Psoas muscle (tissue), 8 donors: ENCODE results near the gene TMPRSS3. TPM values are rescaled to one million over a fixed set of nuclear protein-coding genes. Genes with fewer than 3 reads are reported as not detected.

Experiments
- ATAC-seq, 4 donors: fragments of 200-7000 bp; cut with Tn5 transposase; one replicate each; pipeline ENCODE4 v1.9.1; 2020; ENCODE audit warnings: moderate library complexity in 3 of 4, mild to moderate bottlenecking in 2 of 4
- DNase-seq, 2 donors: peaks; one replicate each; pipeline ENCODE4 v3.0.0-alpha.2; 2020
- H3K27ac ChIP-seq: fragments of 200-600 bp; one replicate; pipeline ENCODE4 v1.8.0; 2022
- H3K27me3 ChIP-seq, 3 donors: fragments of 200-600 bp in 1 of 3; one replicate each; pipeline versions ENCODE4 v1.6.1 to v1.8.0; 2013 to 2022; ENCODE audit warnings: low read length in 2 of 3, mild to moderate bottlenecking in 2 of 3, moderate library complexity in 1 of 3; ENCODE audit not compliant: insufficient read depth in 3 of 3
- H3K36me3 ChIP-seq, 2 donors: fragments of 200-600 bp in 1 of 2; one replicate each; pipeline versions ENCODE4 v1.6.1 to v1.8.0; 2013 to 2022; ENCODE audit warnings: low read depth in 1 of 2, mild to moderate bottlenecking in 1 of 2, moderate library complexity in 1 of 2; ENCODE audit not compliant: insufficient read depth in 1 of 2
- H3K4me1 ChIP-seq: fragments of 200-600 bp; one replicate; pipeline ENCODE4 v1.8.0; 2022
- H3K4me3 ChIP-seq: fragments of 200-600 bp; one replicate; pipeline ENCODE4 v1.8.0; 2022; ENCODE audit warnings: mild to moderate bottlenecking
- H3K9me3 ChIP-seq: fragments of 200-600 bp; one replicate; pipeline ENCODE4 v1.8.0; 2022
- WGBS, 3 donors: extraction: QIAGEN DNeasy Blood & Tissue Kit; methylation state at CpG; one replicate each; pipeline versions ENCODE4 v1.1.6 to v1.1.7; 2013; 5-methylcytosine and 5-hydroxymethylcytosine counted together
- intact Hi-C, 2 donors: fragments of 100-400 bp; cut with DNase I; formaldehyde crosslinking; loops; one replicate each; pipeline versions ENCODE4 v1.11.0 to v1.14.2; 2022
- polyA plus RNA-seq, 3 donors: library from polyadenylated mRNA; stranded (reverse); fragments of 200-250 nt; gene quantifications; one replicate each; pipeline ENCODE4 v1.2.3, GENCODE V29; 2013
- total RNA-seq, 4 donors: library from RNA; stranded (reverse); fragmentation: NEBNext Ultra II Directional in 2 of 4; extraction: Animal tissue kit (Norgen Biotek cat#: 25700) in 2 of 4; gene quantifications; one replicate each; pipeline versions ENCODE4 v1.2.1 to v1.2.4, GENCODE V29; 2021 to 2023
- TF ChIP-seq, protein P1 (sequence below): fragments of 200-600 bp; IDR thresholded peaks from one replicate; pipeline ENCODE4 v1.8.0; 2022; ENCODE audit warnings: antibody characterized with exemption
- donor health status: healthy with polysubstance abuse.
- donor health status: DM: no; HTN: no; CAD: no; lungs with moderate emphysema.
- donor health status: Bipolar disorder and iron deficiency.
- donor health status: healthy.
- donor health status: DM: yes; HTN: yes; CAD: no.
- donor health status: DM: no; HTN: no; CAD: no.
- donor health status: DM: no; HTN: no; CAD: no.
- donor health status: DM: yes; HTN: yes; CAD: no.

The TMPRSS3 gene
- total and polyA plus RNA-seq, 7 donors = 0.25 TPM; not detected in 6

DNA sequence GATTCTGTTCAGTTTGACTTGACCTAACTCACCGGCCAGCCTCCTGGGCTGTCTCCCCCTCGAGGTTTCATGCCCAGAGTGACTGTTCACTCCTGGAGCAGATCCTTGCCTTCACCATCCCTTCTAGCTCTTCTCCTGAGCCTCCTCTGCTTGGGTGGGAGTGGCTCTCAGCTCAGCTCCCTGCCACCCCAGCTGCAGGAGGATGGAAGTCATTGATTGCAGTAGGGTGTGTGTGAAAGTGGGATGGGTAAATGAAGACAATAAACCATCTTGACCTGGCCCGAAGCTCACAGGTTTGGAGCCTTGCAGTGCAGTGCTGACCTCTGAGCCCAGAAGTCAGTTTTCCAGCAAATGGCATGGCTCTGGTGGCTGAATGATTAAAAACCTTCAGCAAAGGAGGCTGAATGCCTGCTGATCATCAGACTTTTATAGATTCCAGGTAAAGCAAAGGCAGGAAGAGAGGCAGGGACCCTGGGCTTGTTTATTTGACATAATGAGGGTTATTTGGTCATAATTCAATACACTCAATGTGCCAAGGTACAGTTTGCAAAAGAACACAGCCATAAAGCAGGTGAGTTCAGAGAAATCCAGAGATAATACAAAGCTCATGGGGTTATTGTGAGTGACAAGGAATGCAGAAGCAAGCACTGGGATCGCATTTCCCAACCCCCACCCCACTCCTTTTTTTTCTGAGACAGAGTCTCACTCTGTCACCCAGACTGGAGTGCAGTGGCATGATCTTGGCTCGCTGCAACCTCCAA, 63.1 kb downstream of the TMPRSS3 start:
- no peak overlapping the region for H3K27ac ChIP-seq
- no peaks in the 10 kb centered on the region for H3K9me3 ChIP-seq
- TF ChIP-seq, protein P1, sequence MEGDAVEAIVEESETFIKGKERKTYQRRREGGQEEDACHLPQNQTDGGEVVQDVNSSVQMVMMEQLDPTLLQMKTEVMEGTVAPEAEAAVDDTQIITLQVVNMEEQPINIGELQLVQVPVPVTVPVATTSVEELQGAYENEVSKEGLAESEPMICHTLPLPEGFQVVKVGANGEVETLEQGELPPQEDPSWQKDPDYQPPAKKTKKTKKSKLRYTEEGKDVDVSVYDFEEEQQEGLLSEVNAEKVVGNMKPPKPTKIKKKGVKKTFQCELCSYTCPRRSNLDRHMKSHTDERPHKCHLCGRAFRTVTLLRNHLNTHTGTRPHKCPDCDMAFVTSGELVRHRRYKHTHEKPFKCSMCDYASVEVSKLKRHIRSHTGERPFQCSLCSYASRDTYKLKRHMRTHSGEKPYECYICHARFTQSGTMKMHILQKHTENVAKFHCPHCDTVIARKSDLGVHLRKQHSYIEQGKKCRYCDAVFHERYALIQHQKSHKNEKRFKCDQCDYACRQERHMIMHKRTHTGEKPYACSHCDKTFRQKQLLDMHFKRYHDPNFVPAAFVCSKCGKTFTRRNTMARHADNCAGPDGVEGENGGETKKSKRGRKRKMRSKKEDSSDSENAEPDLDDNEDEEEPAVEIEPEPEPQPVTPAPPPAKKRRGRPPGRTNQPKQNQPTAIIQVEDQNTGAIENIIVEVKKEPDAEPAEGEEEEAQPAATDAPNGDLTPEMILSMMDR = no peak
- no peaks in the 10 kb centered on the region for H3K36me3 ChIP-seq
- ATAC-seq (no peak), DNase-seq (no peak)
- H3K4me3 ChIP-seq = no peak overlapping the region
- peaks cover 0 to 48% (median 3%) of the 10 kb centered on the region in 3 donors for H3K27me3 ChIP-seq
- WGBS, 3 donors = 63 to 70% (median 67%) methylated on average over 5 of the region's 5 CpGs
- intact Hi-C loops = no loop called here
- no peaks in the 10 kb centered on the region for H3K4me1 ChIP-seq

DNA sequence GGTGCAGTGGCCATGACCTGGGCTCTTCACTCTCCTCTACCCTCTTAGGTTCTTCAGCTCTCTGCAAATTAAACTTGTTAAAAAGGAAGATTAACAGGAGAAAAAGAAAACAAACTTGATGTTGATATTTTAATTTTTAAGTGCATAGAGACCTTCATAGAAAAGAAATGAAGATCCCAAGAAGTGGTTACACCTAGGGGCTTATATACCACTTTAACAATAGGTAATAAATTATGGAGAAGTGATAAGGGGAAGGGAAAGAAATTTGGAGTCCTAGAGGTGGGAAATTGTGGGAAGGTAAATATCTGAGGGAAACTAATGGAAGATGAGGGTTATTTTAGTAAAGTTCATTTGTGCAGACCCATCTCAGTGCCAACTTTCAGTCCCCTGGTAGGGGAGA, 64.2 kb downstream of the TMPRSS3 start:
- no peaks in the 10 kb centered on the region for H3K9me3 ChIP-seq
- peaks cover 0 to 39% (median 3%) of the 10 kb centered on the region in 3 donors for H3K27me3 ChIP-seq
- no peak overlapping the region for H3K4me3 ChIP-seq
- DNase-seq (no peak), ATAC-seq (no peak)
- H3K36me3 ChIP-seq = no peaks in the 10 kb centered on the region
- no peaks in the 10 kb centered on the region for H3K4me1 ChIP-seq
- TF ChIP-seq, protein P1 = no peak
- intact Hi-C loops = no loop called here
- H3K27ac ChIP-seq = no peak overlapping the region

DNA sequence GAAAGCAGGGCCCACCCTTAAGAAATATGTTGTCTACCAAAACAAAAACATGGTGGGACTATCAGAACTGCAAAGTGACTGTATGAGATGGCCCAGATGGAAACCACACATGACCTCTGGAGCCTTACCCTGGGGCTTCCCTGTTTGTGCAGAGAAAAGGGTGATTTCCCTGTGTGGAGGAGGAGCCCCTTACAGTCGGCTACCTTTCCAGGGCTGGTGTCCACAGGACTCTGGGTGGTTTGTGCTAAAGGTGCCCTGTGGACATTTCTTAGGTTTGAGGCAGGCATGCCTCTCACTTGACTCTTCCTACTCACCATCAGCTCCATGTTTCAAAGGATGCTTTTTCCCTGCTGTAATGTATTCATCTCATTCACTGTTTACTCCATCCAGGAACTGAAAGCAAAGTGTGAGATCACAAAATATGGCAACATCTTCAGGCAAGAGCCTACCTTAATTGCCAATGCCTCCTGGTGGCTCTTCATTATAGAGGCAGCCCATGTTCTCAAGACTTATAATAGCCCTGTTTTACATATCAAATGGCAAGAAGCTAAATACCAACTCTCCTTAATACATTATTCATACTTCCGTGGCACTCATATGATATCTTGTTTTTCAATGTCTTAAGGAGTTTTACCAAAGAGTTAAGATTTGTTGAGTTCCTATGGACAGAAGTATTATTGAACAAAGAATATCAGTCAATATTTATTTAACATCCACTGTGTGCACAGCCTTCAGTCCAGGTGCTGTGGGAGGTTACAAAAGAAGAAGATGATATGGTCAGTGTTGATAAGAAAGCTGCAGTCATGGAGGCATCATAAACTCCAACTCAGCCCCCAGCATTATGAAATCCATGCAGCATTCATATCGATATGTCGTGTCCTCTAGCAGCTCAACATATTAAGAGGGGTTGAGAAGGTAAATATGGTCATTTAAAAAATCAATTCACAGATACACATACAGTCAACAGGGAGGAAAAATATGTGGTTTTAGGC, 65.2 kb downstream of the TMPRSS3 start:
- Histone ChIP-seq H3K27ac (no peak overlapping the region), H3K9me3 (no peaks in the 10 kb centered on the region), H3K36me3 (no peaks in the 10 kb centered on the region), H3K4me1 (no peaks in the 10 kb centered on the region), H3K4me3 (no peak overlapping the region), H3K27me3 (peaks cover 0 to 31% (median 3%) of the 10 kb centered on the region in 3 donors)
- DNase-seq = no peak
- TF ChIP-seq, protein P1 = no peak
- WGBS, 3 donors = 88 to 94% (median 92%) methylated on average over 4 of the region's 4 CpGs
- intact Hi-C loops = no loop called here
- no peak for ATAC-seq

DNA sequence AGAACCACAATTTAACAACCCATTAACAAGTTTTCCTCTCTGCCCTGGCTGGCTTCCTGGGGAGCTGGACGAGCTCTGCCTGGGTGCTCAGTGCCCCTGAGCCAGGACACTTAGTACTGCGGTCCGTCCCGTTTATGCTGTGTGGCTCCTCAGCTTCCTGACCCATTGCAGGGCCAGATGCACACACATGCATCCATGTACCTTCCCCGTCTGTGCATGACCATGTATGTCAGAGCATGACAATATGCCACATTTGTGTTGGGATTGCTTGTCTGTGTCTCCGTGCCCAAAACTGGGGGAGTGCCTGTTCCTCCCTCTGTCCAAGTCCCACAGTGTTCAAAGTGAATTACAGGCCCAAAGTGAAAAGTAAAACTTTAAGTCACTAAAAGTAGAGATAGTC, 71.0 kb downstream of the TMPRSS3 start:
- Histone ChIP-seq H3K27me3 (peaks cover 0 to 13% (median 0%) of the 10 kb centered on the region in 3 donors), H3K9me3 (no peaks in the 10 kb centered on the region), H3K36me3 (no peaks in the 10 kb centered on the region), H3K4me3 (no peak overlapping the region), H3K27ac (no peak overlapping the region), H3K4me1 (no peaks in the 10 kb centered on the region)
- TF ChIP-seq, protein P1 = no peak
- ATAC-seq (no peak), DNase-seq (no peak)
- whole genome bisulfite sequencing, 3 donors = 79 to 82% (median 80%) methylated on average over 6 of the region's 6 CpGs
- intact Hi-C loops = no loop called here

Other genes with a start within 250 kb of the TMPRSS3 start
- gene ABCG1, start 176.9 kb downstream of the TMPRSS3 start, total RNA-seq = 10 to 100 TPM in 2 of 4 donors, 1 to 10 TPM in 2; 4.4 to 35.8 (median 16.6) TPM
- 1 to 10 TPM; 2.9 to 3.5 (median 3.5) TPM for gene ABCG1, start 176.9 kb downstream of the TMPRSS3 start, polyA plus RNA-seq
- gene TFF3, start 80.6 kb downstream of the TMPRSS3 start, total RNA-seq = 1 to 10 TPM; 1.1 to 3.0 (median 2.3) TPM
- 1 to 10 TPM in 2 of 3 donors, under 1 TPM in 1; 0.92 to 3.3 (median 2.1) TPM for gene TFF3, start 80.6 kb downstream of the TMPRSS3 start, polyA plus RNA-seq
- gene TFF2, start 45.1 kb downstream of the TMPRSS3 start, total RNA-seq = not detected
- gene TFF2, start 45.1 kb downstream of the TMPRSS3 start, polyA plus RNA-seq = not detected
- gene TFF1, start 29.5 kb downstream of the TMPRSS3 start, total RNA-seq = not detected
- under 1 TPM in 1 of 3 donors, not detected in 2; 0.16 TPM for gene TFF1, start 29.5 kb downstream of the TMPRSS3 start, polyA plus RNA-seq
- under 1 TPM in 1 of 4 donors, not detected in 3; 0.21 TPM for gene UBASH3A, start 7.8 kb upstream of the TMPRSS3 start, total RNA-seq
- under 1 TPM in 1 of 3 donors, not detected in 2; 0.06 TPM for gene UBASH3A, start 7.8 kb upstream of the TMPRSS3 start, polyA plus RNA-seq
- under 1 TPM in 1 of 4 donors, not detected in 3; 0.29 TPM for gene RSPH1, start 100.2 kb upstream of the TMPRSS3 start, total RNA-seq
- gene RSPH1, start 100.2 kb upstream of the TMPRSS3 start, polyA plus RNA-seq = under 1 TPM in 1 of 3 donors, not detected in 2; 0.08 TPM
- 10 to 100 TPM in 2 of 4 donors, 1 to 10 TPM in 2; 8.0 to 18.9 (median 9.4) TPM for gene SLC37A1, start 117.8 kb upstream of the TMPRSS3 start, total RNA-seq
- 1 to 10 TPM; 1.6 to 6.5 (median 3.8) TPM for gene SLC37A1, start 117.8 kb upstream of the TMPRSS3 start, polyA plus RNA-seq